IMR-90 (cell line): ENCODE data around the gene GPT2. TPM values are rescaled to one million over a fixed set of nuclear protein-coding genes. Genes with fewer than 3 reads are reported as not detected.

ENCODE experiments used
- ATAC-seq: fragments of 200-7000 bp; cut with Tn5 transposase; 2 replicates; pipeline ENCODE4 v1.9.1; 2020; ENCODE audit warnings: low read depth, mild to moderate bottlenecking, moderate library complexity
- BruUV-seq: library from RNA; stranded (reverse); fragments of 400-500 nt; replicated peaks from 2 replicates; lab custom pipeline; 2021; lab: Mats Ljungman, UMichigan
- CTCF ChIA-PET: fragments of 300-600 bp; formaldehyde crosslinking; extraction: SDS; loops from one replicate; lab custom pipeline; 2021; ENCODE audit warnings: antibody characterized with exemption; lab: Yijun Ruan, JAX
- POLR2A ChIA-PET: fragments of 300-600 bp; sonication (Branson Sonifier 250); formaldehyde crosslinking; loops from one replicate; lab custom pipeline; 2022; ENCODE audit warnings: antibody characterized with exemption; ENCODE audit not compliant: unreplicated experiment; lab: Charles Lee
- DNase-seq: peaks from one replicate; pipeline ENCODE4 v3.0.0; 2013
- H2AFZ ChIP-seq: replicated peaks from 2 replicates; pipeline ENCODE3; 2013; ENCODE audit warnings: low read length, mild to moderate bottlenecking; ENCODE audit not compliant: poor library complexity
- H2AK5ac ChIP-seq: 2 replicates; pipeline ENCODE4 v1.6.1; 2013; ENCODE audit warnings: low read depth, low read length, inconsistent platforms
- H2AK9ac ChIP-seq: replicated peaks from 2 replicates; pipeline ENCODE3; 2013; ENCODE audit warnings: mild to moderate bottlenecking, low read depth, low read length, moderate library complexity; ENCODE audit not compliant: poor library complexity
- H2BK120ac ChIP-seq: 2 replicates; pipeline ENCODE4 v1.6.1; 2013; ENCODE audit warnings: low read depth, low read length, inconsistent platforms
- H2BK15ac ChIP-seq: 3 replicates; pipeline ENCODE4 v1.6.1; 2013; ENCODE audit warnings: low read depth, low read length, inconsistent platforms
- H2BK20ac ChIP-seq: 2 replicates; pipeline ENCODE4 v1.6.1; 2013; ENCODE audit warnings: low read depth, mild to moderate bottlenecking, inconsistent platforms, low read length, moderate library complexity
- H2BK5ac ChIP-seq: 2 replicates; pipeline ENCODE4 v1.6.1; 2013; ENCODE audit warnings: mild to moderate bottlenecking, low read depth, low read length, inconsistent platforms; ENCODE audit not compliant: poor library complexity, severe bottlenecking
- H3K14ac ChIP-seq: replicated peaks from 2 replicates; pipeline ENCODE4 v1.6.1; 2013; ENCODE audit warnings: low read depth, low read length, inconsistent platforms
- H3K18ac ChIP-seq: 2 replicates; pipeline ENCODE4 v1.6.1; 2013; ENCODE audit warnings: low read depth, low read length, control low read depth
- H3K23ac ChIP-seq: 2 replicates; pipeline ENCODE4 v1.6.1; 2013; ENCODE audit warnings: low read depth, low read length, inconsistent platforms
- H3K27ac ChIP-seq: 2 replicates; pipeline ENCODE4 v1.5.1; 2013; ENCODE audit warnings: mild to moderate bottlenecking, control low read depth, low read length; ENCODE audit not compliant: insufficient read depth
- H3K27me3 ChIP-seq: 2 replicates; pipeline ENCODE4 v1.6.1; 2013; ENCODE audit warnings: low read length; ENCODE audit not compliant: control insufficient read depth, insufficient read depth
- H3K36me3 ChIP-seq: 2 replicates; pipeline ENCODE4 v1.6.1; 2013; ENCODE audit warnings: low read length, mixed read lengths; ENCODE audit not compliant: control insufficient read depth, insufficient read depth
- H3K4ac ChIP-seq: 2 replicates; pipeline ENCODE4 v1.6.1; 2013; ENCODE audit warnings: low read depth, low read length, inconsistent platforms
- H3K4me1 ChIP-seq: 2 replicates; pipeline ENCODE4 v1.6.1; 2013; ENCODE audit warnings: low read length, mixed read lengths; ENCODE audit not compliant: control insufficient read depth, insufficient read depth
- H3K4me2 ChIP-seq: 2 replicates; pipeline ENCODE4 v1.6.1; 2013; ENCODE audit warnings: low read depth, mild to moderate bottlenecking, control low read depth, low read length, moderate library complexity
- H3K4me3 ChIP-seq: 2 replicates; pipeline ENCODE4 v1.5.1; 2013; ENCODE audit warnings: low read depth, mild to moderate bottlenecking, control low read depth, low read length, moderate library complexity; ENCODE audit not compliant: insufficient read depth
- H3K56ac ChIP-seq: 2 replicates; pipeline ENCODE4 v1.6.1; 2013; ENCODE audit warnings: low read length, inconsistent platforms; ENCODE audit not compliant: insufficient read depth; ENCODE audit errors: extremely low read depth
- H3K79me1 ChIP-seq, 2 experiments: 2 replicates each; pipeline ENCODE4 v1.6.1; 2013; ENCODE audit warnings: low read length in 2 of 2, inconsistent platforms in 1 of 2, low read depth in 1 of 2
- H3K9ac ChIP-seq: 2 replicates; pipeline ENCODE4 v1.6.1; 2013; ENCODE audit warnings: low read depth, low read length, control low read depth
- H3K9me1 ChIP-seq: 2 replicates; pipeline ENCODE4 v1.6.1; 2013; ENCODE audit warnings: low read length, inconsistent platforms; ENCODE audit not compliant: insufficient read depth
- H3K9me3 ChIP-seq: 2 replicates; pipeline ENCODE4 v1.6.1; 2013; ENCODE audit warnings: low read length; ENCODE audit not compliant: control insufficient read depth, insufficient read depth
- H4K20me1 ChIP-seq: 2 replicates; pipeline ENCODE4 v1.6.1; 2013; ENCODE audit warnings: low read length, inconsistent platforms; ENCODE audit not compliant: insufficient read depth
- H4K5ac ChIP-seq: 2 replicates; pipeline ENCODE4 v1.6.1; 2013; ENCODE audit warnings: mild to moderate bottlenecking, low read depth, low read length, control low read depth
- H4K8ac ChIP-seq, 2 experiments: 2 replicates each; pipeline ENCODE4 v1.6.1; 2013; ENCODE audit warnings: low read depth in 2 of 2, low read length in 2 of 2, control low read depth in 1 of 2, inconsistent platforms in 1 of 2
- H4K91ac ChIP-seq: 2 replicates; pipeline ENCODE4 v1.6.1; 2013; ENCODE audit warnings: low read depth, low read length, inconsistent platforms; ENCODE audit not compliant: insufficient read depth
- BHLHE40 ChIP-seq: fragments of 150-350 bp; IDR thresholded peaks from 2 replicates; pipeline ENCODE4 v1.6.1; 2016; ENCODE audit warnings: mild to moderate bottlenecking, low read depth, low read length
- CEBPB ChIP-seq: IDR thresholded peaks from 2 replicates; pipeline ENCODE4 v1.6.1; 2012; ENCODE audit warnings: low read depth, low read length, improper control_type of control experiment
- CHD1 ChIP-seq: IDR thresholded peaks from 2 replicates; pipeline ENCODE4 v1.6.1; 2012; ENCODE audit warnings: low read depth, low read length, improper control_type of control experiment
- CTCF ChIP-seq: conservative IDR thresholded peaks from 2 replicates; pipeline ENCODE4 v1.5.1; 2012; ENCODE audit warnings: mild to moderate bottlenecking, low read depth, low read length, improper control_type of control experiment
- ELK1 ChIP-seq: fragments of 150-350 bp; IDR thresholded peaks from 2 replicates; pipeline ENCODE4 v1.6.1; 2016; ENCODE audit warnings: low read depth, mild to moderate bottlenecking, low read length, moderate library complexity, borderline replicate concordance
- FOS ChIP-seq: fragments of 150-350 bp; IDR thresholded peaks from 2 replicates; pipeline ENCODE4 v1.6.1; 2016; ENCODE audit warnings: low read depth, low read length
- MAFK ChIP-seq: IDR thresholded peaks from 2 replicates; pipeline ENCODE4 v1.6.1; 2012; ENCODE audit warnings: low read depth, low read length, improper control_type of control experiment
- MXI1 ChIP-seq: IDR thresholded peaks from 2 replicates; pipeline ENCODE4 v1.6.1; 2012; ENCODE audit warnings: low read depth, mild to moderate bottlenecking, low read length, moderate library complexity, borderline replicate concordance
- POLR2A ChIP-seq: IDR thresholded peaks from 2 replicates; pipeline ENCODE4 v1.6.1; 2012; ENCODE audit warnings: mild to moderate bottlenecking, low read depth, low read length
- RAD21 ChIP-seq: IDR thresholded peaks from 2 replicates; pipeline ENCODE4 v1.6.1; 2012; ENCODE audit warnings: low read length, improper control_type of control experiment
- RCOR1 ChIP-seq: IDR thresholded peaks from 2 replicates; pipeline ENCODE4 v1.6.1; 2012; ENCODE audit warnings: mild to moderate bottlenecking, low read length, improper control_type of control experiment; ENCODE audit not compliant: insufficient replicate concordance
- SMC3 ChIP-seq: fragments of 150-350 bp; IDR thresholded peaks from 2 replicates; pipeline ENCODE4 v1.6.1; 2016; ENCODE audit warnings: low read depth, mild to moderate bottlenecking, antibody characterized with exemption, low read length, moderate library complexity
- USF2 ChIP-seq: fragments of 150-350 bp; IDR thresholded peaks from 2 replicates; pipeline ENCODE4 v1.6.1; 2017; ENCODE audit warnings: mild to moderate bottlenecking, antibody characterized with exemption, low read length, low read depth
- WGBS, 2 experiments: methylation state at CpG; one replicate each; pipeline versions ENCODE4 v1.1.5 to v1.1.7; 2013; ENCODE audit warnings: missing lambda C conversion rate in 2 of 2; ENCODE audit not compliant: insufficient read length in 1 of 2; ENCODE audit errors: extremely low coverage in 2 of 2; 5-methylcytosine and 5-hydroxymethylcytosine counted together
- dilution Hi-C: fragments of 300-500 bp; cut with HindIII; formaldehyde crosslinking; loops from one replicate; pipeline ENCODE4 v1.14.3; 2018; ENCODE audit warnings: low sequenced_read_pairs; ENCODE audit not compliant: unreplicated experiment
- in situ Hi-C: fragments of 300-500 bp; cut with MboI; formaldehyde crosslinking; loops from 3 replicates; pipeline ENCODE4 v1.14.3; 2019; ENCODE audit warnings: low sequenced_read_pairs, inconsistent platforms, mixed read lengths
- intact Hi-C: fragments of 100-400 bp; cut with micrococcal nuclease; formaldehyde crosslinking; loops from 2 replicates; pipeline ENCODE4 v1.10.0; 2022
- polyA plus RNA-seq, 3 experiments: library from polyadenylated mRNA; depleted of rRNA; stranded (reverse); fragments of >200 nt; gene quantifications; 2 replicates each; pipeline ENCODE4 v1.2.3, GENCODE V29; 2012; ENCODE audit warnings: low replicate concordance in 1 of 3
- total RNA-seq: library from RNA; depleted of rRNA; stranded (reverse); fragments of >200 nt; gene quantifications from 2 replicates; pipeline ENCODE4 v1.2.3, GENCODE V29; 2012

Gene GPT2
- total and polyA plus RNA-seq, 2 of the 4 experiments (the other 2 are of a cell fraction) = 26.4 to 31.5 TPM

DNA sequence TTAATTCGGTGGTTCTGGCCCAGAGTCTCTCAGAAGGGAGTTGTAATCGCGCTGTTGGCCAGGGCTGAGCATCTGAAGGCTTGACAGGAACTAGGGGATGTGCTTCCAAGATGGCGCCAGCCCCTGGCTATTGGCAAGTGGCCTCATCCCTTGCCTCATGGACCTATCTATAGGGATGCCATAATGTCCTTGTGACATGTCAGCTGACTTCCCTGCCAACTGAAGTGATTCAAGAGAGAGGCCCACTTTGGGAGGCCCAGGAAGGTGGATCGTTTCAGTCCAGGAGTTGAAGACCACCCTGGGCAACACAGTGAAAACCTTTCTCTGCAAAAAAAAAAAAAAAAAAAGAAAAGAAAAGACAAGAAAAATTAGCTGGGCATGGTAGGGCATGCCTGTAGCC, 38.2 kb upstream of the GPT2 start:
- no peak for ATAC-seq

More for the DNA sequence above, 38.2 kb upstream of the GPT2 start:
- POLR2A ChIA-PET = interaction anchor here (0.6 kb wide), 1 partner anchor 39 kb away, joined by 6 read pairs; no protein-coding TSS in a partner anchor
- no peak overlapping the region for H3K4ac ChIP-seq
- no peak overlapping the region for H3K9ac ChIP-seq
- H2AFZ ChIP-seq = no peak overlapping the region
- H2BK20ac ChIP-seq = no peak overlapping the region
- no peak overlapping the region for H2AK5ac ChIP-seq
- H2BK5ac ChIP-seq = no peak overlapping the region
- H3K23ac ChIP-seq = no peak overlapping the region
- no peaks in the 10 kb centered on the region for H4K20me1 ChIP-seq
- H4K5ac ChIP-seq = no peak overlapping the region
- intact Hi-C loops (no loop called here), dilution Hi-C loops (no loop called here), in situ Hi-C loops (no loop called here)
- no peak overlapping the region; the same call in 2 of the 3 replicates for H2BK15ac ChIP-seq
- H3K27ac ChIP-seq = no peak overlapping the region
- peaks cover 2% of the 10 kb centered on the region; the same call in 1 of the 2 replicates for H3K27me3 ChIP-seq
- no peak overlapping the region for H3K56ac ChIP-seq
- no TSS peak for BruUV-seq
- H3K4me1 ChIP-seq = peaks cover 2% of the 10 kb centered on the region; the same call in 1 of the 2 replicates
- H3K9me1 ChIP-seq = no peaks in the 10 kb centered on the region
- no peak overlapping the region for H4K91ac ChIP-seq
- H3K4me3 ChIP-seq = no peak overlapping the region
- DNase-seq = no peak
- peak overlapping the region; percentile 58; the same call in 1 of the 2 replicates for H3K18ac ChIP-seq
- no peak overlapping the region for H3K14ac ChIP-seq
- no CpG with 5 or more reads among the region's 5 CpGs for WGBS, 2 experiments
- TF ChIP-seq BHLHE40 (no peak), MAFK (no peak), USF2 (no peak), CTCF (no peak), CEBPB (no peak), POLR2A (no peak), ELK1 (no peak), MXI1 (no peak), CHD1 (no peak), SMC3 (no peak), RCOR1 (no peak), RAD21 (no peak), FOS (no peak)
- H3K36me3 ChIP-seq = no peaks in the 10 kb centered on the region
- H3K9me3 ChIP-seq = peaks cover 4% of the 10 kb centered on the region; the same call in 1 of the 2 replicates
- H2AK9ac ChIP-seq = no peak overlapping the region
- CTCF ChIA-PET = interaction anchor here (0.6 to 2.2 kb wide), 3 partner anchors 8 to 172 kb away, joined by 3 to 8 read pairs (median 4); no protein-coding TSS in a partner anchor
- H3K4me2 ChIP-seq = no peak overlapping the region
- H2BK120ac ChIP-seq = no peak overlapping the region
- no peak overlapping the region for H4K8ac ChIP-seq
- no peaks in the 10 kb centered on the region for H3K79me1 ChIP-seq
